ENCODE results near the gene ELOA. TPM values are rescaled to one million over a fixed set of nuclear protein-coding genes. Genes with fewer than 3 reads are reported as not detected.

Gene ELOA
- total and polyA plus RNA-seq, 2 of the 13 experiments (the other 11 are each of a cell fraction or from before 2014, with no cell fraction given) = 14.2 to 28.5 TPM

DNA sequence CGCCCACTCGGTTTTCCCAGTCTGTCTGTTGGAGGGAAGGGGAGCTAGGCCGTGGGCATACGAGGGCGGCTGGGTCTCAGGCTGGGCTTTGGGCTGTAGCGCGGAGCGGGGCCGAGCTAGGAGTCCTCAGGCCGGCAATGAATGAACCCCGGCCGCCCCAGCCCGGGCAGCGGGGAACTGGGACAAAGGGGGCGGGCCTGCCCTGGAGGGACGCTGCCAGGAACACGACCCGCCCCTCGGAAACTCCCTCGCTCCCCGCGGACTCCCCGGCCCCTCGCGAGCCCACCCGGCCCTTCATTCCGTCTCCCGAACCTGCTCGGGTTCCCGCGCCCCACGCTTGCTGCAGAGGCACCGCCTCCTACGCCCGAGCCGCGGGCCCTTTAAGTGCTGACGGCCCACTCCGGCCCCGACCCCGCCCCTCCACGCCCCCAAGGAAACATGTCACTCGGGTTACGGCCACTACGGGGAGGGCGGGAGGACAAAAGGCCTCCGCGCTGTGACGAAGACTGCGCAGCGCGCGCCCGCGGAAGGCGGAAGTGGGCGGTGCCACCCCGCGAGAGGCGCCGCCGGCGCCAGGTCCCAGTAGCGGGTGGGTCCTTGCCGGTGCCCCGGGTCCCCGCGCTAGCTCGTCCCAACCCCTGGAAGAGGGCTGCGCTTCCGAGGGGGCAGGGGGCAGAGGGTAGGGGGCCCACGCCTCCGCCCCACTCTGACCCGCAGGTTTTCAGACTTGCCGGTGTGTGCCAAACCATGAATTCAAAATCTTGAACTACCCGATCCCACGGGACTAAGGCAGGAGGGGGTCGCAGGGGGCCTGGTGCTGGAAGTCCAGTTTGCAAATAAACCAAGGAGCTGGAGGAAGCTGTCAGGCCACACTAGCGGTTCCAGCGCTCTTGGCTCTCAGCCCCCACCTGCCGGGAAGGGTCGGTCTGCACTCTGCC, 57.4 kb downstream of the ELOA start, which contains the start of gene GALE (continued):
- TF ChIP-seq ZNF790 (CRISPR knock-in tag; IDR thresholded peaks at IDR 0.05; ENCODE audit: borderline replicate concordance) = no peak
- TF ChIP-seq ISX (CRISPR knock-in tag; conservative IDR thresholded peaks at IDR 0.05) = no peak
- TF ChIP-seq TAF15 (IDR thresholded peaks at IDR 0.05; ENCODE audit: low read depth, low read length, poor library complexity, severe bottlenecking) = peak; percentile 88
- no peak for TF ChIP-seq SP140L (CRISPR knock-in tag; IDR thresholded peaks at IDR 0.05; ENCODE audit: borderline replicate concordance)
- TF ChIP-seq, protein P1, sequence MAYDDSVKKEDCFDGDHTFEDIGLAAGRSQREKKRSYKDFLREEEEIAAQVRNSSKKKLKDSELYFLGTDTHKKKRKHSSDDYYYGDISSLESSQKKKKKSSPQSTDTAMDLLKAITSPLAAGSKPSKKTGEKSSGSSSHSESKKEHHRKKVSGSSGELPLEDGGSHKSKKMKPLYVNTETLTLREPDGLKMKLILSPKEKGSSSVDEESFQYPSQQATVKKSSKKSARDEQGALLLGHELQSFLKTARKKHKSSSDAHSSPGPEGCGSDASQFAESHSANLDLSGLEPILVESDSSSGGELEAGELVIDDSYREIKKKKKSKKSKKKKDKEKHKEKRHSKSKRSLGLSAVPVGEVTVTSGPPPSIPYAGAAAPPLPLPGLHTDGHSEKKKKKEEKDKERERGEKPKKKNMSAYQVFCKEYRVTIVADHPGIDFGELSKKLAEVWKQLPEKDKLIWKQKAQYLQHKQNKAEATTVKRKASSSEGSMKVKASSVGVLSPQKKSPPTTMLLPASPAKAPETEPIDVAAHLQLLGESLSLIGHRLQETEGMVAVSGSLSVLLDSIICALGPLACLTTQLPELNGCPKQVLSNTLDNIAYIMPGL (CRISPR knock-in tag; IDR thresholded peaks at IDR 0.05; ENCODE audit: borderline replicate concordance in 1 of 2, low read depth in 1 of 2) = peak in 1 of 2 experiments; percentile 26; a peak in 2 of 4 replicates
- TF ChIP-seq RFX3 (CRISPR knock-in tag; IDR thresholded peaks at IDR 0.05) = no peak
- TF ChIP-seq ZNF317 (CRISPR knock-in tag; IDR thresholded peaks at IDR 0.05) = 0 out of 2 replicates have a peak, but pooled peaks have one; percentile 54
- TF ChIP-seq ZNF430 (CRISPR knock-in tag; IDR thresholded peaks at IDR 0.05) = peak; percentile 45; the same call in 1 of the 2 replicates
- TF ChIP-seq SATB2 (CRISPR knock-in tag; IDR thresholded peaks at IDR 0.05) = no peak
- no peak for TF ChIP-seq ZSCAN22 (CRISPR knock-in tag; IDR thresholded peaks at IDR 0.05)
- TF ChIP-seq, protein P2, sequence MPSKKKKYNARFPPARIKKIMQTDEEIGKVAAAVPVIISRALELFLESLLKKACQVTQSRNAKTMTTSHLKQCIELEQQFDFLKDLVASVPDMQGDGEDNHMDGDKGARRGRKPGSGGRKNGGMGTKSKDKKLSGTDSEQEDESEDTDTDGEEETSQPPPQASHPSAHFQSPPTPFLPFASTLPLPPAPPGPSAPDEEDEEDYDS (CRISPR knock-in tag; IDR thresholded peaks at IDR 0.05) = peak; percentile 98
- no peak; the same call in 1 of the 2 replicates for TF ChIP-seq PRMT3 (CRISPR knock-in tag; IDR thresholded peaks at IDR 0.05; ENCODE audit: borderline replicate concordance, low read depth)
- TF ChIP-seq MAFF (IDR thresholded peaks at IDR 0.05; ENCODE audit: low read depth, low read length) = no peak
- no peak for TF ChIP-seq PTBP1 (IDR thresholded peaks at IDR 0.05; ENCODE audit: low read depth, low read length, poor library complexity, severe bottlenecking)
- TF ChIP-seq ZNF709 (CRISPR knock-in tag; IDR thresholded peaks at IDR 0.05) = no peak
- no peak for TF ChIP-seq ZFYVE20 (CRISPR knock-in tag; IDR thresholded peaks at IDR 0.05; ENCODE audit: borderline replicate concordance, low read depth)
- peak; percentile 12; the same call in 1 of the 2 replicates for TF ChIP-seq ZSCAN9 (CRISPR knock-in tag; IDR thresholded peaks at IDR 0.05; ENCODE audit: borderline replicate concordance)
- no peak for TF ChIP-seq ZNF3 (CRISPR knock-in tag; IDR thresholded peaks at IDR 0.05)
- TF ChIP-seq ZNF546 (CRISPR knock-in tag; conservative IDR thresholded peaks at IDR 0.05) = 0 out of 2 replicates have a peak, but pooled peaks have one; percentile 26
- TF ChIP-seq FOXA3 (CRISPR knock-in tag; IDR thresholded peaks at IDR 0.05) = peak; percentile 48; the same call in 1 of the 2 replicates
- no peak for TF ChIP-seq PHB2 (IDR thresholded peaks at IDR 0.05; ENCODE audit: partially characterized antibody)
- no peak for TF ChIP-seq SRSF4 (IDR thresholded peaks at IDR 0.05; ENCODE audit: low read depth, low read length, poor library complexity, severe bottlenecking)
- TF ChIP-seq ZNF703 (CRISPR knock-in tag; IDR thresholded peaks at IDR 0.05; ENCODE audit: borderline replicate concordance) = peak; percentile 55; the same call in 1 of the 2 replicates
- 0 out of 2 replicates have a peak, but pooled peaks have one; percentile 30 for TF ChIP-seq SMAD1 (CRISPR knock-in tag; IDR thresholded peaks at IDR 0.05; ENCODE audit: borderline replicate concordance, low read depth)
- TF ChIP-seq, protein P3, sequence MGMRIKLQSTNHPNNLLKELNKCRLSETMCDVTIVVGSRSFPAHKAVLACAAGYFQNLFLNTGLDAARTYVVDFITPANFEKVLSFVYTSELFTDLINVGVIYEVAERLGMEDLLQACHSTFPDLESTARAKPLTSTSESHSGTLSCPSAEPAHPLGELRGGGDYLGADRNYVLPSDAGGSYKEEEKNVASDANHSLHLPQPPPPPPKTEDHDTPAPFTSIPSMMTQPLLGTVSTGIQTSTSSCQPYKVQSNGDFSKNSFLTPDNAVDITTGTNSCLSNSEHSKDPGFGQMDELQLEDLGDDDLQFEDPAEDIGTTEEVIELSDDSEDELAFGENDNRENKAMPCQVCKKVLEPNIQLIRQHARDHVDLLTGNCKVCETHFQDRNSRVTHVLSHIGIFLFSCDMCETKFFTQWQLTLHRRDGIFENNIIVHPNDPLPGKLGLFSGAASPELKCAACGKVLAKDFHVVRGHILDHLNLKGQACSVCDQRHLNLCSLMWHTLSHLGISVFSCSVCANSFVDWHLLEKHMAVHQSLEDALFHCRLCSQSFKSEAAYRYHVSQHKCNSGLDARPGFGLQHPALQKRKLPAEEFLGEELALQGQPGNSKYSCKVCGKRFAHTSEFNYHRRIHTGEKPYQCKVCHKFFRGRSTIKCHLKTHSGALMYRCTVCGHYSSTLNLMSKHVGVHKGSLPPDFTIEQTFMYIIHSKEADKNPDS (CRISPR knock-in tag; IDR thresholded peaks at IDR 0.05) = no peak
